ENCODE measurements around the gene EYA2. TPM values are rescaled to one million over a fixed set of nuclear protein-coding genes. Genes with fewer than 3 reads are reported as not detected.
A peak's percentile ranks its signal among the peaks of the same experiment; 100 is the strongest.

The EYA2 gene
- total RNA-seq, 1 experiment from 2014 or later, result 0.74 TPM

DNA sequence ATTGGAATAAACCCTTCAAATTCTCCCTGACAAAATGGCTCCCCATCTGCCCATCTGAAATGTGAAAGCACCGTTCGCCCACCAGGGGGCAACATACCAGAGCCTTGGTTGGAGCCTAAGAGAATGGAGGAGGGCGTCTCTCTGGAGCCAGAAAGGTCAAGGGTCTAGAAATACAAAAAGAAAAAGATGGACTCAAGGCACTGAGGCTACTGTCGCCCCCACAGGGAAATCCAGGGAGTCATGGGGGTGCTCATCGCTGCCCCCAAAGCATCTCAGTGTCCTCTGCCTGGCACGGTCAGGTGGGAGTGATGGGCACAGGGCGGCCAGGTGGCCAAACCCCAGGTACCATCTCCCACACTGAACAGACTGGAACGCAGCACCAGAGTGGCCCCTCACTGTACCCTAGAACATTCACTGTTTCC lies 325.5 kb downstream of the EYA2 start:
- no peak overlapping the region for H2AFZ ChIP-seq (ENCODE audit: low read length)
- H3T11ph ChIP-seq (ENCODE audit: low read length), result no peak overlapping the region
- peak overlapping the region in 1 of 3 experiments; percentile 46; a peak in 3 of 7 replicates for H3K27ac Mint-ChIP-seq
- no peak overlapping the region for H2AK5ac ChIP-seq (ENCODE audit: insufficient read length, low read length)
- no peak overlapping the region for H3K23ac ChIP-seq (ENCODE audit: insufficient read length, low read depth, low read length)
- H2BK12ac ChIP-seq (ENCODE audit: insufficient read length, low read depth, low read length), result no peak overlapping the region
- peak; percentile 53 for DNase-seq
- no peak overlapping the region for H4K5ac ChIP-seq (ENCODE audit: insufficient read length, low read depth, low read length)
- H3K4me2 ChIP-seq (ENCODE audit: insufficient read depth, insufficient read length, low read length), result no peak overlapping the region
- TF ChIP-seq, protein P1, sequence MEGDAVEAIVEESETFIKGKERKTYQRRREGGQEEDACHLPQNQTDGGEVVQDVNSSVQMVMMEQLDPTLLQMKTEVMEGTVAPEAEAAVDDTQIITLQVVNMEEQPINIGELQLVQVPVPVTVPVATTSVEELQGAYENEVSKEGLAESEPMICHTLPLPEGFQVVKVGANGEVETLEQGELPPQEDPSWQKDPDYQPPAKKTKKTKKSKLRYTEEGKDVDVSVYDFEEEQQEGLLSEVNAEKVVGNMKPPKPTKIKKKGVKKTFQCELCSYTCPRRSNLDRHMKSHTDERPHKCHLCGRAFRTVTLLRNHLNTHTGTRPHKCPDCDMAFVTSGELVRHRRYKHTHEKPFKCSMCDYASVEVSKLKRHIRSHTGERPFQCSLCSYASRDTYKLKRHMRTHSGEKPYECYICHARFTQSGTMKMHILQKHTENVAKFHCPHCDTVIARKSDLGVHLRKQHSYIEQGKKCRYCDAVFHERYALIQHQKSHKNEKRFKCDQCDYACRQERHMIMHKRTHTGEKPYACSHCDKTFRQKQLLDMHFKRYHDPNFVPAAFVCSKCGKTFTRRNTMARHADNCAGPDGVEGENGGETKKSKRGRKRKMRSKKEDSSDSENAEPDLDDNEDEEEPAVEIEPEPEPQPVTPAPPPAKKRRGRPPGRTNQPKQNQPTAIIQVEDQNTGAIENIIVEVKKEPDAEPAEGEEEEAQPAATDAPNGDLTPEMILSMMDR (conservative IDR thresholded peaks at IDR 0.05), result peak; percentile 77
- H3K9ac ChIP-seq (ENCODE audit: extremely low read depth, insufficient read length, low read length), result no peak overlapping the region
- H3K79me1 ChIP-seq (ENCODE audit: insufficient read depth, low read depth, low read length, poor library complexity, severe bottlenecking), result peaks cover 4% of the 10 kb centered on the region
- H3K36me3 Mint-ChIP-seq (ENCODE audit: insufficient read depth in 1 of 3, low read depth in 3 of 3), result peaks cover 67 to 85% (median 81%) of the 10 kb centered on the region in 3 experiments
- no peak overlapping the region for H3K4me3 Mint-ChIP-seq
- H2BK20ac ChIP-seq (ENCODE audit: low read depth, low read length, poor library complexity, severe bottlenecking), result no peak overlapping the region
- no peak overlapping the region for H3K14ac ChIP-seq (ENCODE audit: insufficient read depth, low read length)
- H2BK120ac ChIP-seq (ENCODE audit: low read depth, low read length, poor library complexity, severe bottlenecking), result no peak overlapping the region
- no peak overlapping the region for H2BK15ac ChIP-seq (ENCODE audit: low read depth, low read length)
- no peak overlapping the region for H3K56ac ChIP-seq (ENCODE audit: insufficient read length, low read depth, low read length)
- no peak overlapping the region for H3K27ac ChIP-seq (ENCODE audit: insufficient read length, low read depth, low read length)
- no peak overlapping the region for H2BK5ac ChIP-seq (ENCODE audit: insufficient read length, low read length)
- no peak overlapping the region for H4K8ac ChIP-seq (replicated peaks; ENCODE audit: insufficient read length, low read depth, low read length)
- H3K27me3 ChIP-seq (ENCODE audit: insufficient read depth, low read length), result no peaks in the 10 kb centered on the region
- no peaks in the 10 kb centered on the region; a peak in 1 of 5 replicates for H3K9me3 Mint-ChIP-seq
- H3K4me1 Mint-ChIP-seq, result peaks cover 4 to 10% of the 10 kb centered on the region in 2 experiments; a peak in 3 of 4 replicates
- no peaks in the 10 kb centered on the region for H3K4me1 ChIP-seq (ENCODE audit: insufficient read depth, low read length)
- H3K18ac ChIP-seq (ENCODE audit: insufficient read length, low read depth, low read length), result no peak overlapping the region
- no peak overlapping the region for H3K4ac ChIP-seq (ENCODE audit: low read depth, low read length)
- no peaks in the 10 kb centered on the region for H3K9me3 ChIP-seq (ENCODE audit: control insufficient read depth, low read depth, low read length)
- peaks cover 4% of the 10 kb centered on the region for H3K79me2 ChIP-seq (ENCODE audit: insufficient read depth, low read length)
- no CpG with 5 or more reads among the region's 8 CpGs for WGBS (ENCODE audit: extremely low coverage, insufficient read length, low lambda C conversion rate)
- H3K23me2 ChIP-seq (ENCODE audit: insufficient read length, low read depth, low read length, poor library complexity, severe bottlenecking), result no peaks in the 10 kb centered on the region
- no peak overlapping the region for H4K91ac ChIP-seq (ENCODE audit: insufficient read length, low read depth, low read length)
- no peaks in the 10 kb centered on the region; the same call in 1 of the 2 replicates for H3K27me3 Mint-ChIP-seq (ENCODE audit: low read depth)
- no peaks in the 10 kb centered on the region for H4K20me1 ChIP-seq (ENCODE audit: control insufficient read depth, insufficient read depth, insufficient read length)
